GM23338 (cell line): ENCODE measurements around the gene REPIN1. TPM values are rescaled to one million over a fixed set of nuclear protein-coding genes. Genes with fewer than 3 reads are reported as not detected.

ENCODE experiments used
- ATAC-seq: fragments of 200-7000 bp; cut with Tn5 transposase; 3 replicates; pipeline ENCODE4 v1.9.1; 2020
- DNase-seq: peaks from one replicate; pipeline ENCODE4 v3.0.0-alpha.2; 2015; ENCODE audit warnings: low spot score
- H2AFZ ChIP-seq: fragments of 200-600 bp; sonication (generic); 2 replicates; pipeline ENCODE4 v1.8.0; 2016; ENCODE audit warnings: antibody characterized with exemption, mild to moderate bottlenecking, moderate library complexity
- H3F3A ChIP-seq: fragments of 200-600 bp; sonication (generic); replicated peaks from 2 replicates; pipeline ENCODE4 v1.8.0; 2017; ENCODE audit warnings: antibody characterized with exemption, mixed run types, low read depth
- H3K27ac ChIP-seq: fragments of 200-600 bp; sonication (generic); 2 replicates; pipeline ENCODE4 v1.6.1; 2016; ENCODE audit warnings: low read depth
- H3K27me3 ChIP-seq: fragments of 200-600 bp; sonication (generic); 2 replicates; pipeline ENCODE4 v1.8.0; 2016; ENCODE audit warnings: mild to moderate bottlenecking, mixed run types, moderate library complexity; ENCODE audit not compliant: insufficient read depth
- H3K36me3 ChIP-seq: fragments of 200-600 bp; sonication (generic); 2 replicates; pipeline ENCODE4 v1.8.0; 2016; ENCODE audit warnings: mild to moderate bottlenecking; ENCODE audit not compliant: insufficient read depth
- H3K4me1 ChIP-seq: fragments of 200-600 bp; sonication (generic); 2 replicates; pipeline ENCODE4 v1.8.0; 2016; ENCODE audit warnings: mild to moderate bottlenecking, moderate library complexity; ENCODE audit not compliant: insufficient read depth
- H3K4me2 ChIP-seq: fragments of 200-600 bp; sonication (generic); 2 replicates; pipeline ENCODE4 v1.7.1; 2017; ENCODE audit warnings: mixed run types
- H3K4me3 ChIP-seq: fragments of 200-600 bp; sonication (generic); 2 replicates; pipeline ENCODE4 v1.6.1; 2016; ENCODE audit warnings: mixed run types
- H3K79me2 ChIP-seq: fragments of 200-600 bp; sonication (generic); replicated peaks from 2 replicates; pipeline ENCODE4 v1.8.0; 2017; ENCODE audit warnings: mild to moderate bottlenecking; ENCODE audit not compliant: insufficient read depth
- H3K9me2 ChIP-seq: fragments of 200-600 bp; sonication (generic); 2 replicates; pipeline ENCODE4 v1.8.0; 2017; ENCODE audit not compliant: insufficient read depth
- H4K20me1 ChIP-seq: fragments of 200-600 bp; sonication (generic); replicated peaks from 2 replicates; pipeline ENCODE4 v1.8.0; 2017; ENCODE audit warnings: mild to moderate bottlenecking; ENCODE audit not compliant: insufficient read depth
- H3K27ac Mint-ChIP-seq: 2 replicates; pipeline ENCODE4 v1.8.0; 2020; ENCODE audit warnings: inconsistent platforms, mild to moderate bottlenecking, moderate library complexity, mixed read lengths
- H3K27me3 Mint-ChIP-seq: 3 replicates; pipeline ENCODE4 v1.8.0; 2022; ENCODE audit warnings: low read depth, mild to moderate bottlenecking, moderate library complexity, mixed read lengths, inconsistent platforms; ENCODE audit not compliant: insufficient read depth, poor library complexity
- H3K36me3 Mint-ChIP-seq: 3 replicates; pipeline ENCODE4 v1.8.0; 2021; ENCODE audit warnings: low read depth, mild to moderate bottlenecking, inconsistent platforms, moderate library complexity, mixed read lengths
- H3K4me1 Mint-ChIP-seq: 3 replicates; pipeline ENCODE4 v1.8.0; 2020; ENCODE audit warnings: mild to moderate bottlenecking, inconsistent platforms, mixed read lengths
- H3K4me3 Mint-ChIP-seq: 3 replicates; pipeline ENCODE4 v1.8.0; 2021; ENCODE audit warnings: moderate library complexity, mild to moderate bottlenecking, inconsistent platforms, mixed read lengths
- H3K9me3 Mint-ChIP-seq: 3 replicates; pipeline ENCODE4 v1.8.0; 2020; ENCODE audit warnings: moderate library complexity, mild to moderate bottlenecking, inconsistent platforms, mixed read lengths
- ETS1 ChIP-seq: IDR thresholded peaks from 2 replicates; pipeline ENCODE4 v1.6.1; 2016; ENCODE audit warnings: antibody characterized with exemption
- EZH2 ChIP-seq: fragments of 200-600 bp; sonication (generic); IDR thresholded peaks from one replicate; pipeline ENCODE4 v1.8.0; 2017; ENCODE audit warnings: antibody characterized with exemption, mild to moderate bottlenecking, low read depth; ENCODE audit not compliant: unreplicated experiment
- POLR2AphosphoS5 ChIP-seq: IDR thresholded peaks from 2 replicates; pipeline ENCODE4 v1.6.1; 2016; ENCODE audit warnings: antibody characterized with exemption, low read depth
- REST ChIP-seq: IDR thresholded peaks from one replicate; pipeline ENCODE4 v1.6.1; 2018; ENCODE audit warnings: antibody characterized with exemption; ENCODE audit not compliant: unreplicated experiment
- STAT1 ChIP-seq: IDR thresholded peaks from one replicate; pipeline ENCODE4 v1.6.1; 2016; ENCODE audit warnings: antibody characterized with exemption; ENCODE audit not compliant: unreplicated experiment
- ZNF114 ChIP-seq: fragments of 250-450 bp; sonication (Bioruptor Pico); IDR thresholded peaks from 2 replicates; pipeline ENCODE4 v1.5.0; 2020; ENCODE audit warnings: mild to moderate bottlenecking, moderate library complexity
- ZNF331 ChIP-seq: fragments of 250-450 bp; sonication (Bioruptor Pico); IDR thresholded peaks from 2 replicates; pipeline ENCODE4 v1.5.0; 2020; ENCODE audit warnings: low read depth, mild to moderate bottlenecking, moderate library complexity
- ZNF462 ChIP-seq: fragments of 250-450 bp; sonication (Bioruptor Pico); IDR thresholded peaks from 2 replicates; pipeline ENCODE4 v1.5.0; 2020; ENCODE audit warnings: mild to moderate bottlenecking, moderate library complexity
- polyA plus RNA-seq: library from polyadenylated mRNA; unstranded; fragments of >200 nt; fragmentation: Nextera tagmentation; extraction: Ambion mirVana; gene quantifications from 2 replicates; pipeline ENCODE4 v1.2.1, GENCODE V29; 2016
- total RNA-seq: library from RNA; depleted of rRNA; stranded (reverse); fragments of >200 nt; shearing (Covaris generic); gene quantifications from 2 replicates; pipeline ENCODE4 v1.2.3, GENCODE V29; 2014
- TF ChIP-seq, protein P1 (sequence below), 2 experiments: fragments of 200-600 bp in 1 of 2; sonication (generic) in 1 of 2; conservative IDR thresholded peaks; 2 replicates each; pipeline versions ENCODE4 v1.5.1 to v1.6.1; 2016 to 2017; ENCODE audit warnings: antibody characterized with exemption in 2 of 2, low read depth in 2 of 2, mild to moderate bottlenecking in 2 of 2, moderate library complexity in 1 of 2

REPIN1 gene
- total and polyA plus RNA-seq, 2 experiments from 2014 or later, result 29.8 to 156 TPM

GRCh38 chr7:150372271-150373048, 3.8 kb downstream of the REPIN1 start:
- peaks cover 33% of the 10 kb centered on the region for H3K27me3 Mint-ChIP-seq
- ATAC-seq, result peak; percentile 7
- 0 out of 2 replicates have a peak, but pooled peaks cover 3% of the 10 kb centered on the region for H3K36me3 ChIP-seq
- no peak overlapping the region; the same call in 2 of the 3 replicates for H3K4me3 Mint-ChIP-seq
- peaks cover 49% of the 10 kb centered on the region for H3K4me1 ChIP-seq
- H3K9me3 Mint-ChIP-seq, result no peaks in the 10 kb centered on the region
- no peak overlapping the region for H3K27ac ChIP-seq
- H3K4me3 ChIP-seq, result no peak overlapping the region
- H3K36me3 Mint-ChIP-seq, result peaks cover 58% of the 10 kb centered on the region
- H3K27me3 ChIP-seq, result no peaks in the 10 kb centered on the region
- H3K27ac Mint-ChIP-seq, result peak overlapping the region; percentile 80
- no peaks in the 10 kb centered on the region for H3K9me2 ChIP-seq
- peaks cover 33% of the 10 kb centered on the region for H3F3A ChIP-seq
- H3K4me1 Mint-ChIP-seq, result peaks cover 67% of the 10 kb centered on the region
- H4K20me1 ChIP-seq, result peaks cover 5% of the 10 kb centered on the region
- peaks cover 42% of the 10 kb centered on the region for H3K79me2 ChIP-seq
- no peak for DNase-seq
- no peak for TF ChIP-seq REST
- TF ChIP-seq EZH2, result no peak
- TF ChIP-seq ZNF462, result no peak
- TF ChIP-seq, protein P1, sequence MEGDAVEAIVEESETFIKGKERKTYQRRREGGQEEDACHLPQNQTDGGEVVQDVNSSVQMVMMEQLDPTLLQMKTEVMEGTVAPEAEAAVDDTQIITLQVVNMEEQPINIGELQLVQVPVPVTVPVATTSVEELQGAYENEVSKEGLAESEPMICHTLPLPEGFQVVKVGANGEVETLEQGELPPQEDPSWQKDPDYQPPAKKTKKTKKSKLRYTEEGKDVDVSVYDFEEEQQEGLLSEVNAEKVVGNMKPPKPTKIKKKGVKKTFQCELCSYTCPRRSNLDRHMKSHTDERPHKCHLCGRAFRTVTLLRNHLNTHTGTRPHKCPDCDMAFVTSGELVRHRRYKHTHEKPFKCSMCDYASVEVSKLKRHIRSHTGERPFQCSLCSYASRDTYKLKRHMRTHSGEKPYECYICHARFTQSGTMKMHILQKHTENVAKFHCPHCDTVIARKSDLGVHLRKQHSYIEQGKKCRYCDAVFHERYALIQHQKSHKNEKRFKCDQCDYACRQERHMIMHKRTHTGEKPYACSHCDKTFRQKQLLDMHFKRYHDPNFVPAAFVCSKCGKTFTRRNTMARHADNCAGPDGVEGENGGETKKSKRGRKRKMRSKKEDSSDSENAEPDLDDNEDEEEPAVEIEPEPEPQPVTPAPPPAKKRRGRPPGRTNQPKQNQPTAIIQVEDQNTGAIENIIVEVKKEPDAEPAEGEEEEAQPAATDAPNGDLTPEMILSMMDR (conservative IDR thresholded peaks at IDR 0.05; ENCODE audit: low read depth in 2 of 2), result peak in 1 of 2 experiments; percentile 1; a peak in 1 of 4 replicates
- TF ChIP-seq POLR2AphosphoS5, result no peak; the same call in none of the 2 replicates
- TF ChIP-seq ZNF114 (CRISPR knock-in tag), result no peak
- no peak for TF ChIP-seq ZNF331 (CRISPR knock-in tag)
- TF ChIP-seq STAT1, result no peak
- TF ChIP-seq ETS1, result no peak
- H3K4me2 ChIP-seq, result no peak overlapping the region
- no peak overlapping the region for H2AFZ ChIP-seq
